GM23338 (cell line): ENCODE measurements around the gene AGFG1.

ENCODE experiments used
- CREB1 ChIP-seq: fragments of 250-450 bp; sonication (Bioruptor Pico); IDR thresholded peaks from 2 replicates; pipeline ENCODE4 v1.5.0; 2020; ENCODE audit warnings: low read depth, mild to moderate bottlenecking, moderate library complexity
- EZH2 ChIP-seq: fragments of 200-600 bp; sonication (generic); IDR thresholded peaks from one replicate; pipeline ENCODE4 v1.8.0; 2017; ENCODE audit warnings: antibody characterized with exemption, mild to moderate bottlenecking, low read depth; ENCODE audit not compliant: unreplicated experiment
- EZH2phosphoT487 ChIP-seq: fragments of 200-600 bp; sonication (generic); IDR thresholded peaks from one replicate; pipeline ENCODE4 v1.8.1; 2018; ENCODE audit warnings: antibody characterized with exemption; ENCODE audit not compliant: unreplicated experiment
- JUNB ChIP-seq: IDR thresholded peaks from one replicate; pipeline ENCODE4 v1.6.1; 2016; ENCODE audit warnings: antibody characterized with exemption; ENCODE audit not compliant: unreplicated experiment
- POLR2AphosphoS5 ChIP-seq: IDR thresholded peaks from 2 replicates; pipeline ENCODE4 v1.6.1; 2016; ENCODE audit warnings: antibody characterized with exemption, low read depth
- REST ChIP-seq: IDR thresholded peaks from one replicate; pipeline ENCODE4 v1.6.1; 2018; ENCODE audit warnings: antibody characterized with exemption; ENCODE audit not compliant: unreplicated experiment
- ZNF331 ChIP-seq: fragments of 250-450 bp; sonication (Bioruptor Pico); IDR thresholded peaks from 2 replicates; pipeline ENCODE4 v1.5.0; 2020; ENCODE audit warnings: low read depth, mild to moderate bottlenecking, moderate library complexity
- TF ChIP-seq, protein P1 (sequence below), 2 experiments: fragments of 200-600 bp in 1 of 2; sonication (generic) in 1 of 2; conservative IDR thresholded peaks; 2 replicates each; pipeline versions ENCODE4 v1.5.1 to v1.6.1; 2016 to 2017; ENCODE audit warnings: antibody characterized with exemption in 2 of 2, low read depth in 2 of 2, mild to moderate bottlenecking in 2 of 2, moderate library complexity in 1 of 2
- TF ChIP-seq, protein P2 (sequence below): IDR thresholded peaks from 2 replicates; pipeline ENCODE4 v1.6.1; 2016; ENCODE audit warnings: antibody characterized with exemption

- TF ChIP-seq, protein P1, sequence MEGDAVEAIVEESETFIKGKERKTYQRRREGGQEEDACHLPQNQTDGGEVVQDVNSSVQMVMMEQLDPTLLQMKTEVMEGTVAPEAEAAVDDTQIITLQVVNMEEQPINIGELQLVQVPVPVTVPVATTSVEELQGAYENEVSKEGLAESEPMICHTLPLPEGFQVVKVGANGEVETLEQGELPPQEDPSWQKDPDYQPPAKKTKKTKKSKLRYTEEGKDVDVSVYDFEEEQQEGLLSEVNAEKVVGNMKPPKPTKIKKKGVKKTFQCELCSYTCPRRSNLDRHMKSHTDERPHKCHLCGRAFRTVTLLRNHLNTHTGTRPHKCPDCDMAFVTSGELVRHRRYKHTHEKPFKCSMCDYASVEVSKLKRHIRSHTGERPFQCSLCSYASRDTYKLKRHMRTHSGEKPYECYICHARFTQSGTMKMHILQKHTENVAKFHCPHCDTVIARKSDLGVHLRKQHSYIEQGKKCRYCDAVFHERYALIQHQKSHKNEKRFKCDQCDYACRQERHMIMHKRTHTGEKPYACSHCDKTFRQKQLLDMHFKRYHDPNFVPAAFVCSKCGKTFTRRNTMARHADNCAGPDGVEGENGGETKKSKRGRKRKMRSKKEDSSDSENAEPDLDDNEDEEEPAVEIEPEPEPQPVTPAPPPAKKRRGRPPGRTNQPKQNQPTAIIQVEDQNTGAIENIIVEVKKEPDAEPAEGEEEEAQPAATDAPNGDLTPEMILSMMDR (conservative IDR thresholded peaks at IDR 0.05; ENCODE audit: low read depth in 2 of 2), result no peak
- TF ChIP-seq EZH2 (no peak), POLR2AphosphoS5 (no peak), EZH2phosphoT487 (no peak), REST (no peak), JUNB (no peak), CREB1 (CRISPR knock-in tag) (no peak), ZNF331 (CRISPR knock-in tag) (no peak)
- TF ChIP-seq, protein P2, sequence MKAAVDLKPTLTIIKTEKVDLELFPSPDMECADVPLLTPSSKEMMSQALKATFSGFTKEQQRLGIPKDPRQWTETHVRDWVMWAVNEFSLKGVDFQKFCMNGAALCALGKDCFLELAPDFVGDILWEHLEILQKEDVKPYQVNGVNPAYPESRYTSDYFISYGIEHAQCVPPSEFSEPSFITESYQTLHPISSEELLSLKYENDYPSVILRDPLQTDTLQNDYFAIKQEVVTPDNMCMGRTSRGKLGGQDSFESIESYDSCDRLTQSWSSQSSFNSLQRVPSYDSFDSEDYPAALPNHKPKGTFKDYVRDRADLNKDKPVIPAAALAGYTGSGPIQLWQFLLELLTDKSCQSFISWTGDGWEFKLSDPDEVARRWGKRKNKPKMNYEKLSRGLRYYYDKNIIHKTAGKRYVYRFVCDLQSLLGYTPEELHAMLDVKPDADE, result no peak
These were observed 27.9 kb upstream of the AGFG1 start for GRCh38 chr2:227443889-227444568.
